DND-41 (cell line): ENCODE results near the gene ZNF106.

Experiments used
- ATAC-seq: fragments of 200-7000 bp; cut with Tn5 transposase; 3 replicates; pipeline ENCODE4 v1.9.1; 2021; ENCODE audit warnings: low read depth; ENCODE audit not compliant: insufficient read depth
- DNase-seq: peaks from one replicate; pipeline ENCODE4 v3.0.0-alpha.2; 2020
- H2AFZ ChIP-seq: 2 replicates; pipeline ENCODE4 v1.6.0; 2012; ENCODE audit warnings: low read depth, low read length
- H3K27ac ChIP-seq: 2 replicates; pipeline ENCODE4 v1.5.1; 2012; ENCODE audit warnings: low read length, inconsistent platforms
- H3K27me3 ChIP-seq: fragments of 200-600 bp; sonication (generic); 2 replicates; pipeline ENCODE4 v1.6.0; 2012; ENCODE audit warnings: low read length, mild to moderate bottlenecking, inconsistent platforms; ENCODE audit not compliant: insufficient read depth, poor library complexity
- H3K36me3 ChIP-seq: 2 replicates; pipeline ENCODE4 v1.5.1; 2012; ENCODE audit warnings: low read length, inconsistent platforms; ENCODE audit not compliant: insufficient read depth
- H3K4me1 ChIP-seq: 2 replicates; pipeline ENCODE4 v1.5.1; 2012; ENCODE audit warnings: mild to moderate bottlenecking, low read length; ENCODE audit not compliant: insufficient read depth
- H3K4me2 ChIP-seq: 2 replicates; pipeline ENCODE4 v1.6.0; 2012; ENCODE audit warnings: mild to moderate bottlenecking, moderate library complexity, low read length, inconsistent platforms; ENCODE audit not compliant: insufficient read depth
- H3K4me3 ChIP-seq, 2 experiments: fragments of 200-600 bp in 1 of 2; shearing (Covaris generic) in 1 of 2; 2 replicates each; pipeline ENCODE4 v1.5.1; 2012 to 2016; ENCODE audit warnings: inconsistent platforms in 2 of 2, low read length in 2 of 2, mild to moderate bottlenecking in 2 of 2, low read depth in 1 of 2, moderate library complexity in 1 of 2
- H3K79me2 ChIP-seq: 2 replicates; pipeline ENCODE4 v1.6.0; 2012; ENCODE audit warnings: low read length, inconsistent platforms; ENCODE audit not compliant: insufficient read depth
- H3K9ac ChIP-seq: 2 replicates; pipeline ENCODE4 v1.6.0; 2012; ENCODE audit warnings: low read depth, mild to moderate bottlenecking, inconsistent platforms, low read length, moderate library complexity
- H3K9me3 ChIP-seq: 2 replicates; pipeline ENCODE4 v1.5.1; 2012; ENCODE audit warnings: low read length, moderate library complexity, mild to moderate bottlenecking, inconsistent platforms; ENCODE audit not compliant: insufficient read depth, severe bottlenecking
- H4K20me1 ChIP-seq: 2 replicates; pipeline ENCODE4 v1.6.0; 2012; ENCODE audit warnings: low read length; ENCODE audit not compliant: insufficient read depth
- EZH2 ChIP-seq: IDR thresholded peaks from 3 replicates; pipeline ENCODE4 v1.6.1; 2012; ENCODE audit warnings: borderline replicate concordance, low read depth, mild to moderate bottlenecking, moderate library complexity, low read length, inconsistent platforms; ENCODE audit not compliant: severe bottlenecking
- TF ChIP-seq, protein P1 (sequence below): IDR thresholded peaks from 2 replicates; pipeline ENCODE4 v1.5.1; 2012; ENCODE audit warnings: borderline replicate concordance, low read length, moderate library complexity, mild to moderate bottlenecking; ENCODE audit not compliant: poor library complexity, severe bottlenecking; ENCODE audit errors: extremely low read depth

The ZNF106 gene

DNA sequence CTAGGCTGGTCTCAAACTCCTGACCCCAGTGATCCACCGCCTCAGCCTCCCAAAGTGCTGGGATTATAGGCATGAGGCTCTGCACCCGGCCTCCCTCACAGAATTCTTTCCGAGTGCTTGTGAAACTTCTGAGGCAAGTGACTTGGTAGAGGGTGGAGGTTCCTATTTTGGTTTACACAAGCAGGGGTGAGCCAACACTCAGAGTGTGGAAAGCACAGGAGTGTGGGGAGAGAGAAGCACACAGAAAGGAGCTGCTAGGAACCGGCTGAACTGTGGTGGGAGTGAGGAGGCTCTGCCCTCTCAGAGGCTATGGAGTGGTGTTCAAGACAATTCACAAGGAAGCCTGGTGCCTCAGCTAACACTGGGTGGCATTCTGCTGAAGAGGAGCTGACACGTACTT is 123.9 kb downstream of the ZNF106 start:
- no peak for ATAC-seq
- no peaks in the 10 kb centered on the region for H3K9me3 ChIP-seq
- no peak for DNase-seq
- H3K4me1 ChIP-seq, result no peaks in the 10 kb centered on the region
- H3K9ac ChIP-seq, result no peak overlapping the region
- H3K36me3 ChIP-seq, result no peaks in the 10 kb centered on the region
- TF ChIP-seq EZH2, result no peak
- TF ChIP-seq, protein P1, sequence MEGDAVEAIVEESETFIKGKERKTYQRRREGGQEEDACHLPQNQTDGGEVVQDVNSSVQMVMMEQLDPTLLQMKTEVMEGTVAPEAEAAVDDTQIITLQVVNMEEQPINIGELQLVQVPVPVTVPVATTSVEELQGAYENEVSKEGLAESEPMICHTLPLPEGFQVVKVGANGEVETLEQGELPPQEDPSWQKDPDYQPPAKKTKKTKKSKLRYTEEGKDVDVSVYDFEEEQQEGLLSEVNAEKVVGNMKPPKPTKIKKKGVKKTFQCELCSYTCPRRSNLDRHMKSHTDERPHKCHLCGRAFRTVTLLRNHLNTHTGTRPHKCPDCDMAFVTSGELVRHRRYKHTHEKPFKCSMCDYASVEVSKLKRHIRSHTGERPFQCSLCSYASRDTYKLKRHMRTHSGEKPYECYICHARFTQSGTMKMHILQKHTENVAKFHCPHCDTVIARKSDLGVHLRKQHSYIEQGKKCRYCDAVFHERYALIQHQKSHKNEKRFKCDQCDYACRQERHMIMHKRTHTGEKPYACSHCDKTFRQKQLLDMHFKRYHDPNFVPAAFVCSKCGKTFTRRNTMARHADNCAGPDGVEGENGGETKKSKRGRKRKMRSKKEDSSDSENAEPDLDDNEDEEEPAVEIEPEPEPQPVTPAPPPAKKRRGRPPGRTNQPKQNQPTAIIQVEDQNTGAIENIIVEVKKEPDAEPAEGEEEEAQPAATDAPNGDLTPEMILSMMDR, result no peak
- no peak overlapping the region for H2AFZ ChIP-seq
- H4K20me1 ChIP-seq, result no peaks in the 10 kb centered on the region
- no peak overlapping the region for H3K27ac ChIP-seq
- no peak overlapping the region for H3K4me2 ChIP-seq
- H3K4me3 ChIP-seq, result no peak overlapping the region
- H3K27me3 ChIP-seq, result no peaks in the 10 kb centered on the region
- H3K79me2 ChIP-seq, result no peaks in the 10 kb centered on the region

DNA sequence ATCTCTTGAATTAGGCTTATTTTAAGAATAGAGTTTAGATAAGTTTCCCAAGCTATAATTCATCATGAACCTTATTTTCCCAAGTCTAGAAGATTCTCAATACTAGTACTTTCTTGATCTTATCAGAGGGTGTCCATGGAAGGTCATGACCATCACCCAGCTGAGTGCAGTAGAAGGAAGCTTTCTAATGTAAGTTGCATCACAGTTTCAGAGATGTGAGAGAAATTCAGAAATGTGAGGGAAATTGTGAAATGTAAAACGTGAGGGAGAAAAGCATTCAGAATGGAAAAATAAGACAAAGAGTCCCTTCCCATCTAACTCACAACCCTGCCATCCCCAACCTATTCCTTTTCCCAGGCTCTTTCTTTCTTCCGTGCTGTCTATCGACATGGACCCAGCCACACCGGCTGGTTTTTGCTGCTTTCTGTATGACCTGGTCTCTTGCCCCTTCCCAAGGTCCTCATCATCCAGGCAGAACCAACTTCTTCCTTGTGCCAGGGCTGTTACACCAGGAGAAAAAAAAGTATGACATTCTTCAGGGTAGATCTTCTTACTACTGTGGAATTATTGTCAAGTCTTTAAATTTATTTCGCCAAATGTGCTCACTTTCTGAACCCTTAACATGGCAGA is 124.9 kb downstream of the ZNF106 start:
- Histone ChIP-seq H3K27ac (no peak overlapping the region), H3K4me3 (no peak overlapping the region), H4K20me1 (no peaks in the 10 kb centered on the region), H3K4me1 (no peaks in the 10 kb centered on the region), H3K9me3 (no peaks in the 10 kb centered on the region), H3K36me3 (no peaks in the 10 kb centered on the region), H3K79me2 (no peaks in the 10 kb centered on the region), H2AFZ (no peak overlapping the region), H3K9ac (no peak overlapping the region), H3K27me3 (no peaks in the 10 kb centered on the region), H3K4me2 (no peak overlapping the region)
- DNase-seq (no peak), ATAC-seq (no peak)
- TF ChIP-seq, protein P1, result no peak

DNA sequence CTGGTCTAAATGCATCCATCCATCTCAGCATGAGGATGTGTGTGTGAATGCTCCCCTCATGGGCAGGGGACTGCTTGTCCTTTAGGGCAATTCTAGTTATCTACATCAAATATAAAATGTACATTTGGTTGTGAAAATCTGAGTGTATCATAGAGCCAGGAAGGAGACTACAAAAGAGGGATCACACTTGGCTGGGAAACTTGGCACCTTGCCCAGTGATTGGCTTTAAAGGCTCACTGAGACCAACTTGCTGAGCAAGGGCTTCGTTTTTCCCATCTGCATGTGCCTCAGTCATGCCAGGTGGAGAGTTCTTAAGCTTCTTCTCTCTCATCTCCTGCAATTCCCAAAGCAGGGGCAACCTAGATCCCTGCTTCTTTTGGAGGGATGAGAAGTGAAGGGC is 126.4 kb downstream of the ZNF106 start:
- Histone ChIP-seq H2AFZ (no peak overlapping the region), H3K79me2 (no peaks in the 10 kb centered on the region), H3K9ac (no peak overlapping the region), H3K27ac (no peak overlapping the region), H3K4me3 (no peak overlapping the region), H3K4me1 (no peaks in the 10 kb centered on the region), H3K9me3 (no peaks in the 10 kb centered on the region), H3K27me3 (no peaks in the 10 kb centered on the region), H4K20me1 (no peaks in the 10 kb centered on the region), H3K36me3 (no peaks in the 10 kb centered on the region), H3K4me2 (no peak overlapping the region)
- ATAC-seq (no peak), DNase-seq (no peak)
- no peak for TF ChIP-seq EZH2

DNA sequence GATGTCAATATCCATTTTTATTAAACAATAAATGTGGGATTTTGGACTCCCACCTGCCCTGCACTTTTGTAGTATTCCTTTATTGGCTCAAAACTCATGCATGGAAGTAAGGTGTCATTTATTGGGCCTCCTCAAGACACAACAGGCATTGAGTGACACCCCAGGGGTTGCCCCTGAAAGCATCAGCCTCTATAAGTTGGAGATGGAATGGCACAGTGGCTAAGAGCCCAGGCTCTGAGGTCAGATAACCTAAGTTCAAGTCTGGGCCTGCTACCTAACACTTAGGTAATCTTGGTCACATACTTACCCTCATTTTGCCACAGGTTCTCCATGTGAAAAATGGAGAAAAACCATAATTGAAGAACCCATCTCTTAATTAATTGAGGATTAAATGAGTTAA is 127.0 kb downstream of the ZNF106 start:
- H3K4me1 ChIP-seq, result no peaks in the 10 kb centered on the region
- no peaks in the 10 kb centered on the region for H3K36me3 ChIP-seq
- H3K79me2 ChIP-seq, result no peaks in the 10 kb centered on the region
- H3K9ac ChIP-seq, result no peak overlapping the region
- no peak overlapping the region for H3K4me2 ChIP-seq
- no peaks in the 10 kb centered on the region for H3K9me3 ChIP-seq
- H3K27ac ChIP-seq, result no peak overlapping the region
- TF ChIP-seq, protein P1, result no peak
- TF ChIP-seq EZH2, result no peak
- H2AFZ ChIP-seq, result no peak overlapping the region
- DNase-seq, result no peak
- no peaks in the 10 kb centered on the region for H3K27me3 ChIP-seq
- no peak overlapping the region for H3K4me3 ChIP-seq
- H4K20me1 ChIP-seq, result no peaks in the 10 kb centered on the region
- no peak for ATAC-seq
